Thoracic aorta (tissue), 2 donors: Measurements from ENCODE around the gene GSTO1. TPM values are rescaled to one million over a fixed set of nuclear protein-coding genes. Genes with fewer than 3 reads are reported as not detected.

Experiments used
- ATAC-seq: fragments of 150-250 bp; one replicate; pipeline ENCODE4 v1.8.0; 2017; ENCODE audit warnings: low read depth; ENCODE audit not compliant: insufficient number of reproducible peaks, low FRiP score
- DNase-seq: peaks from one replicate; pipeline ENCODE4 v3.0.0-alpha.2; 2020; ENCODE audit warnings: low spot score
- H3K27ac ChIP-seq, 2 donors: fragments of 200-600 bp; sonication (generic); 1 replicate in 1 of 2; 2 replicates in 1 of 2; pipeline ENCODE4 v1.5.1; 2016; ENCODE audit warnings: mild to moderate bottlenecking in 2 of 2, moderate library complexity in 2 of 2
- H3K27me3 ChIP-seq: fragments of 200-600 bp; sonication (generic); replicated peaks from 2 replicates; pipeline ENCODE4 v1.6.0; 2016; ENCODE audit warnings: mild to moderate bottlenecking; ENCODE audit not compliant: insufficient read depth
- H3K36me3 ChIP-seq: fragments of 200-600 bp; sonication (generic); one replicate; pipeline ENCODE4 v1.5.1; 2016
- H3K4me1 ChIP-seq, 2 donors: fragments of 200-600 bp; sonication (generic); 1 replicate in 1 of 2; 2 replicates in 1 of 2; pipeline versions ENCODE4 v1.5.1 to v1.6.0; 2016; ENCODE audit warnings: low read depth in 2 of 2, mild to moderate bottlenecking in 1 of 2; ENCODE audit not compliant: control insufficient read depth in 1 of 2
- H3K4me3 ChIP-seq: fragments of 200-600 bp; sonication (generic); 2 replicates; pipeline ENCODE4 v1.5.1; 2016; ENCODE audit warnings: mild to moderate bottlenecking
- H3K9me3 ChIP-seq: fragments of 200-600 bp; sonication (generic); 2 replicates; pipeline ENCODE4 v1.5.1; 2016
- total RNA-seq, 2 donors: library from RNA; depleted of rRNA; stranded (reverse); fragments of >200 nt; gene quantifications; one replicate each; pipeline versions ENCODE4 v1.1.0 to v1.2.3, GENCODE V29; 2016
- TF ChIP-seq, protein P1 (sequence below): fragments of 200-600 bp; sonication (generic); IDR thresholded peaks from one replicate; pipeline ENCODE4 v1.5.1; 2019; ENCODE audit warnings: antibody characterized with exemption

GSTO1 gene
- total RNA-seq, 2 donors from 2014 or later = 68.5 to 96.4 TPM

DNA sequence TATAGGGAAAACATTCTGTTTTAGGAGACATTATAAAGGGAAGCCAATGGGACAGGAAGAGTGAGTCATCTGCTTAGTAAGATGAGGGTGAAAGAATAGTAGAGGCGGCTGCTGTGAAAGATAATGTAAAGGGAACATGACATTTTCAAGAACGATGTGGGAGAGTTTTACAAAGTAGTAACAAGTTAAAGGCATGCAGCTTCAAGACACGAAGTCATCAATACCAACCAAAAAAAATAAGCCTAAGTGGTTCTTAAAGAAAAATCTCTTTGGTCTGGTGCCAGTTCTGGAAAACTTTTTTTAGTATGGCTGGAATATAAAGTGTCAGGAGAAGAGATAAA is 6.1 kb downstream of the GSTO1 start:
- H3K4me3 ChIP-seq = no peak overlapping the region
- no peak for DNase-seq
- H3K9me3 ChIP-seq = no peaks in the 10 kb centered on the region
- peak overlapping the region in 1 of 2 donors; percentile 26 for H3K27ac ChIP-seq
- H3K4me1 ChIP-seq = peaks cover 21 to 47% of the 10 kb centered on the region in 2 donors
- TF ChIP-seq, protein P1, sequence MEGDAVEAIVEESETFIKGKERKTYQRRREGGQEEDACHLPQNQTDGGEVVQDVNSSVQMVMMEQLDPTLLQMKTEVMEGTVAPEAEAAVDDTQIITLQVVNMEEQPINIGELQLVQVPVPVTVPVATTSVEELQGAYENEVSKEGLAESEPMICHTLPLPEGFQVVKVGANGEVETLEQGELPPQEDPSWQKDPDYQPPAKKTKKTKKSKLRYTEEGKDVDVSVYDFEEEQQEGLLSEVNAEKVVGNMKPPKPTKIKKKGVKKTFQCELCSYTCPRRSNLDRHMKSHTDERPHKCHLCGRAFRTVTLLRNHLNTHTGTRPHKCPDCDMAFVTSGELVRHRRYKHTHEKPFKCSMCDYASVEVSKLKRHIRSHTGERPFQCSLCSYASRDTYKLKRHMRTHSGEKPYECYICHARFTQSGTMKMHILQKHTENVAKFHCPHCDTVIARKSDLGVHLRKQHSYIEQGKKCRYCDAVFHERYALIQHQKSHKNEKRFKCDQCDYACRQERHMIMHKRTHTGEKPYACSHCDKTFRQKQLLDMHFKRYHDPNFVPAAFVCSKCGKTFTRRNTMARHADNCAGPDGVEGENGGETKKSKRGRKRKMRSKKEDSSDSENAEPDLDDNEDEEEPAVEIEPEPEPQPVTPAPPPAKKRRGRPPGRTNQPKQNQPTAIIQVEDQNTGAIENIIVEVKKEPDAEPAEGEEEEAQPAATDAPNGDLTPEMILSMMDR = no peak
- H3K36me3 ChIP-seq = peaks cover 10% of the 10 kb centered on the region
- H3K27me3 ChIP-seq = no peaks in the 10 kb centered on the region
- no peak for ATAC-seq

DNA sequence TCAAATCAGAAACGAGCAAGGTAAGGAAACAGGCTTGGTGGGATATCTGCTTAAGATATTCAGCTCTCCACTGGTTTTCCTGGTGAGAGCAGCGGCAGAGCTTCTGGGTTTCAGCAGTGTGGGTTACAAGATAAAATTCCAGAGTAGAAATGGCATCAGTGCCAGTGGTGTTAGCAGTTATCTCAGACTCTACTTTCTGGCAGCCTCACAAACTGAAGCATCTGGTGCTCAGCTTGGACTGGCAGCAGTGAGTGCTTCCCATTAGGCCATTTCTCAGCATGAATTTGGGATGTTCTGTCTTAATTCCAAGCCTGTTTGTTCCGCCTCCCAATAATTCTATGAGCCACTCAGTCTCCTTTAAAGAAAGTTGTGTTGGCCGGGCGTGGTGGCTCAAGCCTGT is 7.4 kb downstream of the GSTO1 start:
- TF ChIP-seq, protein P1 = no peak
- H3K27me3 ChIP-seq = no peaks in the 10 kb centered on the region
- H3K4me1 ChIP-seq = peaks cover 11 to 34% of the 10 kb centered on the region in 2 donors
- no peak overlapping the region for H3K4me3 ChIP-seq
- ATAC-seq = no peak
- no peak for DNase-seq
- H3K36me3 ChIP-seq = peaks cover 10% of the 10 kb centered on the region
- no peak overlapping the region for H3K27ac ChIP-seq
- H3K9me3 ChIP-seq = no peaks in the 10 kb centered on the region

DNA sequence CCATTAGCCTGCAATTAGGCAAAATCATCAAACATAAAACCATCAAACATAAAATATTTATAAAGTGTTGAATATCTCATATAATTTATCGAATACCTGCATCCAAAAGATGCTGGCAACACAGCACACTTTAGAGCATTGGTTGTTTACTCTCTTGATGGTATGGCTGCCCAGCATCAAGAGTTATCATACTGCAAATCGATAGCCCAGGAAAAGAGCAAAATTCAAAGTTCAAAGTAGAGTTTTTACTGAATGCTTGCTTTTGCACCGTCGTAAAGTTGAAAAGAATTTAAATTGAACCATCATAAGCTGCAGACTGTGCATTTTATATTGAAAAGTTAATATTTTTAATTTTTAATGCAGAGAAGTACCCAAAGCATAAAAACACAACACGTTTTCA is 10.1 kb downstream of the GSTO1 start:
- no peak for DNase-seq
- no peak for ATAC-seq
- Histone ChIP-seq H3K27me3 (no peaks in the 10 kb centered on the region), H3K36me3 (peaks cover 9% of the 10 kb centered on the region), H3K4me3 (no peak overlapping the region), H3K9me3 (no peaks in the 10 kb centered on the region), H3K4me1 (peaks cover 21 to 29% of the 10 kb centered on the region in 2 donors), H3K27ac (no peak overlapping the region)
- TF ChIP-seq, protein P1 = no peak

DNA sequence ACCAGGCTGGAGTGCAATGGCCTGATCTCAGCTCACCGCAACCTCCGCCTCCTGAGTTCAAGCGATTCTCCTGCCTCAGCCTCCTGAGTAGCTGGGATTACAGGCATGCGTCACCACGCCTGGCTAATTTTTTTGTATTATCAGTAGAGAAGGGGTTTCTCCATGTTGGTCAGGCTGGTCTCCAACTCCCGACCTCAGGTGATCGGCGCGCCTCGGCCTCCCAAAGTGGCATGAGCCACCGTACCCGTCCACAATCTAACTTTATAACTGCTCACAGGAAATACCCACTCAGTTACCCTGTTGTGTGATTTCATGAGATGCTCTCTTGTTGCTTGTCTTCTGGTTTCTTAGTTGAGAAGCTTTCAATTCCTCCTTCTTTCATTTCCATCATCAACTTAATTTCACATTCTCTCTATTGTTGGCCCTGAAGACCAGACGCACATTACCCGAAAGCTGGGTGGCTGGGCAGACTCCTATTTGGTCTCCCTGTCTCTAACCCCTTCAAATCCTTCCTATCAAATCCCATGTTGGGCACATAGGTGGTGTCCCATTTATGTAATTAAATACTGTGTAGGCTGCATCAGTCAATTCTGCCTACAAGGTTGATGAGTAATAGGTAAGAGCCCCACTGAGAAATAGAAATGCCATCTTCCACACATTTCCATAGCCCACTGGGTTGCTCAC is 13.2 kb downstream of the GSTO1 start:
- no peak for ATAC-seq
- no peaks in the 10 kb centered on the region for H3K9me3 ChIP-seq
- DNase-seq = no peak
- H3K27ac ChIP-seq = peak overlapping the region; percentile 73 to 91
- H3K36me3 ChIP-seq = peaks cover 9% of the 10 kb centered on the region
- H3K4me3 ChIP-seq = peak overlapping the region; percentile 90
- H3K27me3 ChIP-seq = no peaks in the 10 kb centered on the region
- TF ChIP-seq, protein P1 = no peak
- H3K4me1 ChIP-seq = peaks cover 10 to 13% of the 10 kb centered on the region in 2 donors

DNA sequence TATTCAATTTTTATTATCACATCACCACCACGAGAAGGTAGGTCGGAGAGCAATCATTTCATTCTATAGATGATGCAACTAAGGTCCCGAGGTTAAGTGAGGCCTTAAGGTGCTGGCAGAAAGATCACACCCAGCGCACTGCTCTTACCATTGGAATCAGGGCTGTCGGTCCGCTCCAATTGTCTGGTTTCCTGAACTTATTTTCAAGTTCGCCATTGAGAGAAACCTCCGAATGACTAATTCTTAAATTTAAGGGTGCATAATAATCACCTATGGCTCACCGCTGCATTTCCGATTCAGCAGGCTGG is 13.7 kb downstream of the GSTO1 start:
- peaks cover 10 to 13% of the 10 kb centered on the region in 2 donors for H3K4me1 ChIP-seq
- DNase-seq (no peak), ATAC-seq (no peak)
- H3K9me3 ChIP-seq = no peaks in the 10 kb centered on the region
- TF ChIP-seq, protein P1 = no peak
- peaks cover 9% of the 10 kb centered on the region for H3K36me3 ChIP-seq
- no peaks in the 10 kb centered on the region for H3K27me3 ChIP-seq
- peak overlapping the region; percentile 73 to 91 for H3K27ac ChIP-seq
- H3K4me3 ChIP-seq = peak overlapping the region; percentile 90
